NCI-H1105 treated with DMSO at 0.1 percent for 48 hours (cell line): ENCODE data around the gene TBC1D9.

Source experiments
- DNase-seq: peaks from one replicate; lab custom pipeline; 2025; lab: John Stamatoyannopoulos, UW

TBC1D9 gene

GRCh38 chr4:140691369-140691768, 64.8 kb downstream of the TBC1D9 start:
- no peak for DNase-seq

GRCh38 chr4:140690093-140690492, 66.1 kb downstream of the TBC1D9 start:
- no peak for DNase-seq

DNA sequence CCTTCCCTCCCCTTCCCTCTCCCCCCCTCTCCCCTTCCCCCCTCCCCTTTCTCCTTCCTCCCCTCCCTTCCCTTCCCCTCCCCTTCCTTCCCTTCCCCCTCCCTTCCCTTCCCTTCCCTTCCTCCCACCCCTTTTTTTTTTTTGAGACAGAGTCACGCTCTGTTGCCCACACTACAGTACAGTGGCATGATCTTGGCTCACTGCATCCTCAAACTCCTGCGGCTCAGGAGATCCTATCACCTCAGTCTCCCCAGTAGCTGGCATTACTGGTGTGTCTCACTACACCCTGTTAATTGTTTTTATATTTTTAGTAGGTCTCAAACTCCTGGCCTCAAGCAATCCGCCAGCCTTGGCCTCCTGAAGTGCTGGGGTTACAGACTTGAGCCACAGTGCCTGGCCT, 66.6 kb downstream of the TBC1D9 start:
- no peak for DNase-seq

- DNase-seq: no peak
Observed at GRCh38 chr4:140688711-140689598, 67.2 kb downstream of the TBC1D9 start.

DNA sequence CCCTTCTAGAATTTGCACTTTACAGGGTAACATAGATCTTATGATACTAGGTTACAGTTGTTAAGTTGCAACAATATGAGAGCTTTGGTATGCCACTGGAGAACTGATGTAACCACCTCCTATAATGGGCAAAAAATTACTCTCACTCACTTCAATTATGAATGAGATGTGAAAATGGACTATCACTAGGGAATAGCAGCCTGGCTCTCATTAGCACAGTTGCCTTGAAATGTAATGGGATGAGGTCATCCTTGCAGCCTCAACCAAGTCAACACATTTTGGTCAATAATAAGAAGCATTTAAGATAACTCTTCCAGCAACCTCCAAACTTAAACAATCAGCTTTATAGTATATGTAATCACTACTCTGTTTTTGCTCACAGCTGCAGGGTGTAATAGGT, 69.4 kb downstream of the TBC1D9 start:
- no peak for DNase-seq

DNA sequence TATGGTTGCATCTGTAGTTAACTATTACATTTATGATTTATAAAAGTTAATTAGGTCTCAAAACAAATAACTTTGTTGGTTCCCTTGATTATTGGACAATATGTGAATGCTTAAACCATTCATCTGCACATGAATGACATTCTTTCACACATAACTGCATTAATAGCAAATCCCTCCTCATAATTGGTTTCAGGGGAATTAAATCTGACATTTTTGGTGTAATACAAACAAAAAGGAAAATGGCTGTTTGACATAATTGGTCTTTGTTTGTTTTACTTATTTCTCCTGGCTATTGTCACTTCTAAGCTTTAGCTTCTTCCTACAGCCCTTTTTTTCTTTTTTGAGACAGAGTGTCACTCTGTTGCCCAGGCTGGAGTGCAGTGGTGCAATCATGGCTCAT, 71.9 kb downstream of the TBC1D9 start:
- DNase-seq: no peak

- DNase-seq: no peak
Observed at GRCh38 chr4:140681201-140681600, 75.0 kb downstream of the TBC1D9 start.

DNA sequence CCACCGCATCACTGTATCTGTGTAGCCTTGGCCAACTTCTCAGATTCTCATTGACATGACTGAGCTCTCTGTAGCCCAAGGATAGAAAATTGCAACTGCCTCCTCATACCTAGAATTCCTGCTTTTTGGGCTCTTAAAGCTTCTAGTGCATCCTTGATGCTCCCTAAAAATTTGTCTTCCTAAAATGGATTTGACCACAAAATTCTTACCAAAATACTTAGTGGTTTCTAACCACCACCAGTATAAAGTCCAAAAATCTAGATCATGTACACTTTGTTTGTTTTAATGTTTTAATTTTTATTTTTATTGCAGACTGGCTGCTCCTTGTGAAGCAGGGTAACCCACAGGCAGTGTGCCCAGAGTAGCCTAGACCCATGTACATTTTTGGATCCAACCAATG, 75.5 kb downstream of the TBC1D9 start:
- no peak for DNase-seq

GRCh38 chr4:140679576-140679975, 76.6 kb downstream of the TBC1D9 start:
- DNase-seq: no peak

DNA sequence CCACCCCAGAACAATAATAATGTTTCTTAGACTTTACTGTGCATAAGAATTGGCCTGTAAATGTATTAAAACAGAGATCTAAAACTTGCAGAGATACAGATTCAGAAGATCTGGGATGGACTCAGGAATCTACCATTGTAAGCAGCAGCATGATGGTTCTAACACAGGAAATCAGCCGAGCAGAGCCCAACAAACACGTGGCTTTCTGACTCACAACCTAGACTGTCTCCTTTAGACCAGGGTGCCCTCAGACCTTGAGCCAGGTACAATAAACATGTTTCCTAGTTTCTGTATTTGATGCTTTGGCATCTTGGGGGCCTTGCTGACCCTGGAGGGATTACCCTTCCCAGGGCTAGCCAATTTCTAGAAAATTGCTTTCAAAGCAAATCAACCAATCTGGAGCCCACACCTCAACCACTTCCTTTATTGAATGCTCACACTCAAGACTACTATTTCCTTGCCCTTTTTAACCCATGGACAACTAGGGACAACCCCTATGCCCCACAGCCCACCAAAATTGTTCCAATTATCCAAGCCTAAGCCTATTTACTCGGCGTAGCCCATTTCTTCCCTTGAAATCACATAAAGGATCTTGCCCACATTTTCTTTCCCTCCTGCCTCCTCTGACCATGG, 80.5 kb downstream of the TBC1D9 start:
- no peak for DNase-seq

DNA sequence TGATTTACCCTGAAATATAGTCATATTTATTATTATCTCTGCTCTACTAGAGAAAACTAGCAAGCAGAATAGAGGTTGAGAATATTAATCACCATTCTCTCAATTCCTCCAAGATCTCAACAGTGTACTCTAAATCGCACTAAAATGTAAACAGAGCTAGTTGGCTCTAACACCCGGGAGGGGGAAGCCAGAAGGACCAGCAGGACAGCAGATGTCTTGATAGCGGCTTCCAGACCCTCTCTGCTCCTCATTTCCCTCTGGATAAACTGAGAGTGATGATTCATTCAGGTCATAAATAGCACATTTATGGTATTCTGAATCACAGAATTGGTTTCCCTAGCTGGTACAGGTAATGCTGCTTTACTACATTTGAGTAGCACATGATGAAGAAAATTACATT, 82.5 kb downstream of the TBC1D9 start:
- no peak for DNase-seq

DNA sequence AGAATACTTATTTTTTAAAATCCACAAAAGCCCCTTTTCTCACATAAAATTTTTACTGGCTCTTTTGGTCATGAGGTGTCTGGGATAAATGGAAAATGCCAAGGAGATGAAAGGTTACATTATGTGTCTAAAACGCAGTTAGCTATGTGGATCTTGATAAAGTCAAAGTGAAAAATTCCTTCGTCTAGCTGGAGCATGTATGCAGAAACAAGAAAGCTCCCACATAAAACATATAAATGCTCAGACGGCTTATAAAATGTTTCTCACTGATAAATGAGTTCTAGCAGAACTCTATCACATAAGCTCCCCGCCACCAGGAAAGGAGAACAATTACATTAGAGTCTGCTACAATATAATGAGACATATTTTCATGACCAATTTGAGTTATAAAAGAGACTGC, 83.8 kb downstream of the TBC1D9 start:
- DNase-seq: no peak

DNA sequence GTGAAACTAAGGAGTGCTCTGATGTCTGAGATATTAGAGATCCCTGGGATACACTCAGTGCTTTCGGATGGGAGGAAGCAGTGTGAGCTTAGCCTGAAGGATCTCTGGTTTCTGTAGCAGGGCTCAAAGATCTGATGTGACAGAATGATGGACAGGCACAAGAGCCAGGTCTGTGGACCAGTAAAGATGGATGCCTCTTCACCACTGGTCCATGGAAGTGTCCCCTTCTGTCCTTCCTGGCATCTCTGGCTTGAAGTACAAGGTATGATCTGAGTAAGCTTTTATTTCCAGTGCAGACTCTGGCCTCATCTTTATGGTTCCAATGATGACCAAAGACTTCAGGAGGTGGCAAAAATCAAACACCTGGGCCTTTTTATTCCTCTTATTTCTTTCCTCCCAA, 88.1 kb downstream of the TBC1D9 start:
- DNase-seq: no peak

- peak; percentile 1 for DNase-seq
Observed at GRCh38 chr4:140666889-140667614, 89.1 kb downstream of the TBC1D9 start.

- DNase-seq: no peak
Observed at GRCh38 chr4:140662082-140662869, 93.9 kb downstream of the TBC1D9 start.

GRCh38 chr4:140661550-140661949, 94.6 kb downstream of the TBC1D9 start:
- DNase-seq: no peak

- no peak for DNase-seq
Observed at GRCh38 chr4:140659943-140660700, 96.1 kb downstream of the TBC1D9 start.

GRCh38 chr4:140654495-140654814, 101.7 kb downstream of the TBC1D9 start:
- no peak for DNase-seq

DNA sequence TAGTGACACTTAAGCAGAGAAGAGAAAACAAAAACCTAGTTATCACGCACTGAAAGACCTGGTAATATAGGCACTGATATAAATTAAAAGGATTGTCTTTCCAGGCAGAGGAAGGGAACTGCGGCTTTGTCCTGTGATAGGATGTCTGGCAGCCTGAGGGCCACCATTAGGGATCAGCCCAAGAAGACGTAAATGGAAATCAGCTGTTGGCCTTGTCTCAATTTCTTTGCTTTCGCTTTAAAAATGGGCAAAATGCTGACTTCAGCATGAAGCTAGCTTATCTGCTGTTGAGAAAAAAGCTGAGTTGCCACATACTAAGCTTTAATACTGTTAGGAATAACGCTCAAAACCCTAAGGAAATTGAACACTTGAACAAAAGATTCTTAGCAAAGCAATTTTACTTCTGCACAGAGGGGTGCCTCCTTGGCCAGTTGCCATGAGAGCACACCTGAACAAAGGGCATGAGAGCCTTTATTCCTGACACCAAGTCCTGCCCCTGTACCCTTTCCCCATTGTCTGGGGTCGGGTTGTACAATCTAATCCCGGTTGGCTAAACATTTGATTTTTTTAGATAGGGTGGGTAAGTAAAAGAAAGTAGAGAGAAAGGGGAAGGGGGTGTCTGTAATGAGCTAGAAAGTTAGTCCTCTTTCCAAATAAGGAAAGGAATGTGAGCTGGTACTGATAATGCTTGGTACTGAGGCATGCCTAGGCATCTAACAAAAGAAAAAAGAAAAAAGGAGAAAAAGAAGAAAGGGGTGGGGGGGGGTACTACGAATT, 102.3 kb downstream of the TBC1D9 start:
- DNase-seq: no peak

GRCh38 chr4:140652601-140653000, 103.6 kb downstream of the TBC1D9 start:
- no peak for DNase-seq
